Measurements from ENCODE around the gene PDXDC1. TPM values are rescaled to one million over a fixed set of nuclear protein-coding genes. Genes with fewer than 3 reads are reported as not detected.
"Not testable (repeated sequence)": the region's sequence is repeated elsewhere in the genome, so short reads cannot be mapped to it uniquely, and the experiment has no call there.

PDXDC1 gene
- total RNA-seq, 1 experiment from 2014 or later, result 75.9 TPM

DNA sequence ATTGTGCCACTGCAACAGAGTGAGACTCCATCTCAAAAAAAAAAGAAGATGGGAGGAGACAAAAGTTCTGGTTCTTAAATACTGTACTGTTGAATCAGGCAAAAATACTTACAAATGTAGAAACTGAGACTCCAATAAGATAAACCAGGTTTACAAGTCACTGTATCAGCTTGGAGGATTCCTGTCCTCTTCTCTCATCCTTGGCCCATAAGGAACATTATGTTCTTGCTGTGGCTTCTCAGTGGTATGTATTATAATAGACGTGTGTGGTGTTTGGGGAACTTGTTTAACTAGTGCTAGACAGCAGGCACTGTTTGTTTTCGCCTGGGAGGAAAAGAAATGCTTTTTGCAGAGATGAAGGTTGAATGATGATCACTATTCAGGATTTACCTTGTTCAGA, 7.7 kb downstream of the PDXDC1 start:
- not testable (repeated sequence) for H3K9me3 ChIP-seq (replicated peaks); H3K4me3 ChIP-seq; H3K27ac ChIP-seq; H3K4me1 ChIP-seq (replicated peaks); H3K36me3 ChIP-seq; DNase-seq (ENCODE audit: low read depth in 1 of 2, low spot score in 2 of 2); H3K27me3 ChIP-seq (replicated peaks)

DNA sequence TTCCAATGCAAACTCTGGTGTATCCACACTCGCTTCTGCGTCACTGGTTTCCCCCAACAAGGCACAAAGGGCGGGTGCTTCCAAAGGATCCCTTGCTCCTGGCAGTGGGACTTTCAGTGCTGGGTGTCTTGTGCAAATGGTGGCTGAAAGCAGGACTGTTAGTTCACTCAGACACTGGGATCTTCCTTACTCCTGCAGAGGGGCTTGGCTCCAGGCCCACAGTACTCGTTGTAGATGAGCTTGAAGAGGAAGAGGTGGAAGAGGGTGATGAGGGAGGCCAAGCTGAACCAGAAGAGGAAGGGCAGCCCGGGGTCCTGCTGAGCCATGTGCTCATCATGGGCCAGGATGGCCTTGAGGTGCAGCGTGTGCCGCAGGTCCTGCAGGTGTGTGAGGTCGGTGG, 13.3 kb downstream of the PDXDC1 start:
- H3K27ac ChIP-seq; DNase-seq (ENCODE audit: low read depth in 1 of 2, low spot score in 2 of 2); H3K27me3 ChIP-seq (replicated peaks); H3K4me1 ChIP-seq (replicated peaks); H3K4me3 ChIP-seq; H3K9me3 ChIP-seq (replicated peaks): not testable (repeated sequence)
- peaks cover 11% of the 10 kb centered on the region for H3K36me3 ChIP-seq

DNA sequence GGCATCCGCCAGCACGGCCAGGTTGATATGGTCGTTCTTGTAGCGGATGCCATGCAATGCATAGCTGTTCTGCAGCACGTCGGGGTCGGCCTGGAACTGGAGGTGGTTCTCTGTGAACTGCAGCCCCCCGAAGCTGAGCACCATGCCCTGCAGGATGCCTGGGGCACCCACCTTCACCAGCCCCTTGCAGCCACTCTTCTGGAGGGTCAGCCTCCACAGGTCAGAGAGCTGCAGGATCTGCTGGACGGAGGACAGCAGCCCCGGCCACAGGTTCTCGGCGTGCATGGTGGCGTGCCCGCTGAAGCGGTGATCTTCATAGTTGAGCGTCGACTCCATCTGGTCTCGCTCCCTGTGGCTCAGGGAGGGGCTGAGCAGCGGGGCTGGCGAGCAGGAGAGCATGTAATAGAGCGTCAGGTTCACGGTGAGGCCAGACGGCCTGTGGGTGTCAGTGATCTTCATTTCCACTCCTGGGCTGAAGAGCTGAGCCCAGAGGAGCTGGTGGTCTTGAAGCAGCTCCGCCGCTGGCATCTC, 13.9 kb downstream of the PDXDC1 start:
- H3K4me3 ChIP-seq; H3K9me3 ChIP-seq (replicated peaks); DNase-seq (ENCODE audit: low read depth in 1 of 2, low spot score in 2 of 2): not testable (repeated sequence)

DNA sequence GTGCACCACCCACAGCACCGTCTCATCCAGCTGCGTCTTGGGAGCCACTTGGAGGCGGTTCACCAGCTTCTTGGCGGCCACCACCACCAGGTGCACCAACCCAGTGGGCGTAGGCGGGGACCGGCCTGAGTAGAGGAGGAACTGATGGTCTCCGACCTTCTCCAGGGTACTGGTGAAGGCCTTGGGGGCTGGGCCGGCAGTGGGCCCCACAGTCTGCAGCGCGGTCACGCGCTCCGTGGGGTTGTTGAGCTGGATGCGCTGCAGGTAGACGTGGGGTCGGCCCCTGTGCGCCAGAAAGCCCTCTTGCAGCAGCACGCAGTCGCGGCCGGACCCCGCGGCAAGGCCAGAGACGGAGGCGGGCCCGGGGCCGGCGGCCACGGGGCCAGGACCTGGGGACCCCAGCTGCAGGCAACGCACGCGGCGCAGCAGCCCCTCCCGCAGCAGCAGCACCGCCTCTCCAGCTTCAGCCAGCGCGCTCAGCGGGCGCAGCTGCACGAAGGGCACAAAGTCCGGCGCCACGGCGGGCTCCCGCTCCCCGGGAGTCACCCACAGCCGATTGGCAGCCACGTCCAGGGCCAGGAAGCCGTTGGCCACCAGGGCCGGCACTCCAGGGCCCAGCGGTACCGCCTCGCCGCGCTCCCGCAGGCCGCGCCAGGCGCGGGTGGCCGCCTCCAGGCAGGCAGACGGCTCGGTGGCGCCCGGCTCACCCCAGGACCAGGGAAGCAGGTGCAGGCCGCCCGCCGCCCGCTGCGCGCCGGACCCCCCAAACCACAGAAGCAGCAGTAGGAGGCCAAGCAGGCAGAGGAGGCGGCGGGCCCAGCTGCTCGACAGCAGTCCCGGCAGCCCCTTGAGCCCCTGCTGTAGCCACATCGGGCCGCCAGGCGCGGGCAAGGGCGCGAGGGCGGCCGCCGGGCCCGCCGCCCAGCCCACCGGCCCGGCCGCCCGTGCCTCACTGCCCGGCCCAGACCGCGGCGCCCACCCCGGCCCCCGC, 14.8 kb downstream of the PDXDC1 start:
- not testable (repeated sequence) for DNase-seq (ENCODE audit: low read depth in 1 of 2, low spot score in 2 of 2)

More for the DNA sequence above, 13.9 kb downstream of the PDXDC1 start:
- peaks cover 11% of the 10 kb centered on the region for H3K36me3 ChIP-seq
- H3K27me3 ChIP-seq (replicated peaks); H3K4me1 ChIP-seq (replicated peaks); H3K27ac ChIP-seq: not testable (repeated sequence)

DNA sequence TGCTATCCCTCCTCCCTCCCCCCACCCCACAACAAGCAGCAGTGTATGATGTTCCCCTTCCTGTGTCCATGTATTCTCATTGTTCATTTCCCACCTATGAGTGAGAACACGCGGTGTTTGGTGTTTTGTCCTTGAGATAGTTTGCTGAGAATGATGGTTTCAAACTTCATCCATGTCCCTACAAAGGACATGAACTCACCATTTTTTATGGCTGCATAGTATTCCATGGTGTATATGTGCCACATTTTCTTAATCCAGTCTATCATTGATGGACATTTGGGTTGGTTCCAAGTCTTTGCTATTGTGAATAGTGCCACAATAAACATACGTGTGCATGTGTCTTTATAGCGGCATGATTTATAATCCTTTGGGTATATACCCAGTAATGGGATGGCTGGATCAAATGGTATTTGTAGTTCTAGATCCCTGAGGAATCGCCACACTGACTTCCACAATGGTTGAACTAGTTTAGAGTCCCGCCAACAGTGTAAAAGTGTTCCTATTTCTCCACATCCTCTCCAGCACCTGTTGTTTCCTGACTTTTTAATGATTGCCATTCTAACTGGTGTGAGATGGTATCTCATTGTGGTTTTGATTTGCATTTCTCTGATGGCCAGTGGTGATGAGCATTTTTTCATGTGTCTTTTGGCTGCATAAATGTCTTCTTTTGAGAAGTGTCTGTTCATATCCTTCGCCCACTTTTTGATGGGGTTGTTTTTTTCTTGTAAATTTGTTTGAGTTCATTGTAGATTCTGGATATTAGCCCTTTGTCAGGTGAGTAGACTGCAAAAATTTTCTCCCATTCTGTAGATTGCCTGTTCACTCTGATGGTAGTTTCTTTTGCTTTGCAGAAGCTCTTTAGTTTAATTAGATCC, 18.7 kb downstream of the PDXDC1 start:
- not testable (repeated sequence) for H3K9me3 ChIP-seq (replicated peaks); H3K27me3 ChIP-seq (replicated peaks); H3K4me3 ChIP-seq; H3K4me1 ChIP-seq (replicated peaks); H3K36me3 ChIP-seq; DNase-seq (ENCODE audit: low read depth in 1 of 2, low spot score in 2 of 2); H3K27ac ChIP-seq

More for the DNA sequence above, 14.8 kb downstream of the PDXDC1 start:
- not testable (repeated sequence) for H3K27me3 ChIP-seq (replicated peaks); H3K27ac ChIP-seq; H3K9me3 ChIP-seq (replicated peaks); H3K4me1 ChIP-seq (replicated peaks); H3K4me3 ChIP-seq
- peaks cover 11% of the 10 kb centered on the region for H3K36me3 ChIP-seq

DNA sequence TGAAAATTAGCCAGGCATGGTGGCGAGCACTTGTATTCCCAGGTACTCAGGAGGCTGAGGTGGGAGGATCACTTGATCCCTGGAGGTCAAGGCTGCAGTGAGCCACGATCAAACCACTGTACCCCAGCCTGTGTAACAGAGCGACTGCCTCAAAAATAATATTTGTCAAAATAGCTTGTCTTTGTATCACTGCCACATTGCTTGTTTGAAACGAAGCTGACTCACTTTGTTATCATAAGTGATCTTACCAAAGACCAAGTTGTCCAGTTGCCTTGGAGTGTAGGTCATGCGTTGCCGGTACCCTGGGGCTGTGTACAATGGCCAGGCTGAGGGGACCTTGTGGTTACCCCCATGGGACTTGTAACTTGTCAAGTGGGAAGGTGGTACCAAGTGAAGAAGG, 21.9 kb downstream of the PDXDC1 start:
- H3K4me3 ChIP-seq; H3K4me1 ChIP-seq (replicated peaks); H3K9me3 ChIP-seq (replicated peaks); H3K27ac ChIP-seq; H3K27me3 ChIP-seq (replicated peaks); DNase-seq (ENCODE audit: low read depth in 1 of 2, low spot score in 2 of 2): not testable (repeated sequence)
- H3K36me3 ChIP-seq, result peaks cover 11% of the 10 kb centered on the region; the same call in 1 of the 2 replicates

DNA sequence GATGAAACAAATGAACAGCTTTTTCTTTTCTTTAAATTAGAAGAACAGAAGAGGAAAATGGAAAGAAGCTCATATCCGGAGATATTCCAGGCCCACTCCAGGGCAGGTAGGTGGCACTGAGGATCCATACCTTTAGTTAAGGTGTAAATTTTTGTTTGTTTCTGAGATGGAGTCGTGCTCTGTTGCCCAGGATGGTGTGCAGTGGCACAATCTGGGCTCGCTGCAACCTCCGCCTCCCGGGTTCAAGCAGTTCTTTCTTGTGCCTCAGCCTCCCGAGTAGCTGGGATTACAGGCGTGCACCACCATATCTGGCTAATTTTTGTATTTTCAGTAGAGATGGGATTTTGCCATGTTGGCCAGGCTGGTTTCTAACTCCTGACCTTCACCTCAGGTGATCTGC, 23.5 kb downstream of the PDXDC1 start:
- not testable (repeated sequence) for H3K27ac ChIP-seq; H3K4me1 ChIP-seq (replicated peaks); DNase-seq (ENCODE audit: low read depth in 1 of 2, low spot score in 2 of 2); H3K9me3 ChIP-seq (replicated peaks); H3K27me3 ChIP-seq (replicated peaks); H3K4me3 ChIP-seq
- peaks cover 11% of the 10 kb centered on the region; the same call in 1 of the 2 replicates for H3K36me3 ChIP-seq

DNA sequence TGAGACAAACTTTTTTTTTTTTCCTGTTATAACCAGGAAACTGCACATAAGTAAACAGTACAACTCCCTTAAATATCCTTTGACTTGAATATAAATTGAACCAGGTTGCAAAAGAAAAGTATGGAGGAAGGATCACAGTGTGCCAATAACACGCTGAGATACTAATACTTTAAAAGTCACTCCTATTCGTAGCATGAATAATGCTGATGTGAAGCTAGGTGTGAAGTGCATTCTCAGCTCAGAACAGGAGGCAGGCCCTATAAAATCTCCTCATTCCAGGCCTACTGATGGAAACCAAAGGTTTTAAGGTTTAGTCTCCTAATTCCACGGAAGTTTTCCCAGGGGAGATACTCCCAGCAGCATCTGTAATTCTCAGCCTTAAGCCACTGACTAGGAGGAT, 25.0 kb downstream of the PDXDC1 start:
- not testable (repeated sequence) for H3K9me3 ChIP-seq (replicated peaks); DNase-seq (ENCODE audit: low read depth in 1 of 2, low spot score in 2 of 2); H3K27me3 ChIP-seq (replicated peaks); H3K4me1 ChIP-seq (replicated peaks); H3K4me3 ChIP-seq; H3K27ac ChIP-seq
- peaks cover 19% of the 10 kb centered on the region; the same call in 1 of the 2 replicates for H3K36me3 ChIP-seq

DNA sequence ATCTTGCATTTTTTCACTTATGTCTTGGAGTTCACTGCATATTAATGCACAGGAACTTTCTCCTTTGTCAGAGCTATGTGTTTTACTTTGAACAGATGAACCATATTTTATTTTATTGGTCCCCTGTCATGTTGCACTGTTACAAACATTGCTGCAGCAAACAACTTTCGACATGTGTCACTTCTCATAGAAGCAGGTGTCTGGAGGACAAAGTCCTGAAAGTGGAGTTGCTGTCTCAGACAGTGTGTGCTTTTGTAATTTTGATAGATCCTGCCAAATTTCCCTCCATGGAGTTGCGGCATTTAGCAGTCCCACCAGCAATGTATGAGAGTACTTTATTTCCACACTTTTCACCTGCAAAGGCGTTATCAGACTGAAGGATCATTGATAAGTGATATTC, 27.6 kb downstream of the PDXDC1 start:
- not testable (repeated sequence) for H3K9me3 ChIP-seq (replicated peaks); H3K27me3 ChIP-seq (replicated peaks); H3K4me1 ChIP-seq (replicated peaks); H3K27ac ChIP-seq; DNase-seq (ENCODE audit: low read depth in 1 of 2, low spot score in 2 of 2); H3K4me3 ChIP-seq
- H3K36me3 ChIP-seq, result peaks cover 19% of the 10 kb centered on the region

DNA sequence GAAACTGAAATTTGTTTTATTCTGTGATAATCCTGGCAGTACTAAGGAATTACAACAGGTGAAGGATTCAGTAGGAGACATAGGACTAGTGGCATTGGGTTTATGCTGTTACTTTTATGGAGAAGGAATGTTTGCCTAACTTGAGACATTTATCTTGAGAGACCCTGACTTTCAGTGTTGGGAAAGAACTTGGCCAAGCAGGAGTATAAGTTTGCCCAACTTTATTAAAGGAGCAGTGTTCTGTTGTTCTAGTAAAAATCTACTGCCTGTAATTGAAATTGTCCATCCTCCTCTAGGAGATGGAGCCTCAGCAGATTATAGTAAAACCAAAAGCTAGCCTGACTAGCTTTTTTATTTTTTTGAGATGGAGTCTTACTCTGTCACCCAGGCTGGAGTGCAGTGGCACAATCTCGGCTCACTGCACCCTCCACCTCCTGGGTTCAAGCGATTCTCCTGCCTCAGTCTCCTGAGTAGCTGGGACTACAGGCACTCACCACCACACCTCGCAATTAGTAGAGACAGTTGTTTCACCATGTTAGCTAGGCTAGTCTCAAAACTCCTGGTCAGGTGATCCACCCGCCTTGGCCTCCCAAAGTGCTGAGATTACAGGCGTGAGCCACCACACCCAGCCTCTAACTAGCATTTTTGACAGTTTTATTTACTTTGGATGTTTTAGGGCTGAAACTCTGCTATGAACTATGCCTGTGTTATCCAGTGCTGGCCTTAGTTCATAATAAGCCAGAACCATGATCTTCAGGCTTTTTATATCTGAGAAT, 30.7 kb downstream of the PDXDC1 start:
- peaks cover 22% of the 10 kb centered on the region for H3K36me3 ChIP-seq
- not testable (repeated sequence) for DNase-seq (ENCODE audit: low read depth in 1 of 2, low spot score in 2 of 2); H3K4me3 ChIP-seq; H3K27me3 ChIP-seq (replicated peaks); H3K9me3 ChIP-seq (replicated peaks); H3K4me1 ChIP-seq (replicated peaks); H3K27ac ChIP-seq

DNA sequence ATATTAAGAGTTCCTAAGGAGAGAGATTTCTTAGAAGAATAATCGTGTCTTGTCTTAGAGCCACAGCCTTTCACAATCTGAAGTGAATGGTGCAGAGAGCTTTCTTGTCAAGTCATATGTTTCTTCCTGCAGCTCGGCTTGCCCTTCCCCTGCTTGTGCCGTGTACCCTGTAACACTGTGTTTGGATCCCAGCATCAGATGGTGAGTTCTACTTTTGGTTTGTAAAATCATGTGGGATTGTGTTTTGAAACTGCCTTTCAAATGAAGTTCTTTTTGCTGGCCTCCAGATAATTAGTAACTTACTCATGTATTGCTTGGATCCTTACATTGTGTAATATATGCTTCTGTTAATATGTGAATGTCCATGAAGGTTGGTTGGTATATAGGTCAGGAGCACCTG, 33.8 kb downstream of the PDXDC1 start:
- DNase-seq (ENCODE audit: low read depth in 1 of 2, low spot score in 2 of 2), result not testable (repeated sequence)
- H3K36me3 ChIP-seq, result peaks cover 25% of the 10 kb centered on the region

DNA sequence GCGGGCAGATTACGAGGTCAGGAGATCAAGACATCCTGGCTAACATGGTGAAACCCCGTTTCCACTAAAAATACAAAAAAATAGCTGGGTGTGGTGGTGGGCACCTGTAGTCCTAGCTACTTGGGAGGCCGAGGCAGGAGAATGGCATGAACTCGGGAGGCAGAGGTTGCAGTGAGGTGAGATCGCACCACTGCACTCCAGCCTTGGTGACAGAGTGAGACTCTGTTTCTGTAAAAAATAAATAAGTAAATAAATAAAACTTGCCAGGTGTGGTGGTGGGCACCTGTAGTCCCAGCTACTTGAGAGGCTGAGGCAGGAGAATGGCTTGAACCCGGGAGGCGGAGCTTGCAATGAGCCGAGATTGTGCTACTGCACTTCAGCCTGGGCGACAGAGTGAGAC, 38.1 kb downstream of the PDXDC1 start:
- H3K36me3 ChIP-seq, result peaks cover 25% of the 10 kb centered on the region
- not testable (repeated sequence) for H3K27ac ChIP-seq; H3K9me3 ChIP-seq (replicated peaks); H3K4me3 ChIP-seq; H3K27me3 ChIP-seq (replicated peaks); DNase-seq (ENCODE audit: low read depth in 1 of 2, low spot score in 2 of 2)
- peaks cover 14% of the 10 kb centered on the region for H3K4me1 ChIP-seq (replicated peaks)

More for the DNA sequence above, 33.8 kb downstream of the PDXDC1 start:
- not testable (repeated sequence) for H3K27me3 ChIP-seq (replicated peaks); H3K4me1 ChIP-seq (replicated peaks); H3K27ac ChIP-seq; H3K4me3 ChIP-seq; H3K9me3 ChIP-seq (replicated peaks)

DNA sequence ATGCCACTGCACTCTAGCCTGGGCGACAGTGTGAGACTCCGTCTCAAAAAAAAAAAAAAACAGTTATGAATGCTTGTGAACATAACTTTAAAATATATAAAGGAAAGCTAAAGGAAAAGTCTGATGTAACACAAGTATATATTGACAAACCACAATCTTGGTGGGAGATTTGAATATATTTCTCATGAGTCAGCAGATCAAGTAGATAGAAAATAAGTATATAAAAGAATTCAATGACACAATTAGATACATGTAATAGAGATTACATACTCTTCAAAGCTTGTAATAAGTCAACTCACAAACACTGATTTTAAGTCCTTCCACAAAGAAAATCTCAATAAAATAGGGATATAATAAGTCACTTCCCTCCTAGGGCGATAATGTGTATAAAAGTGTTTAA, 40.8 kb downstream of the PDXDC1 start:
- H3K27me3 ChIP-seq (replicated peaks); H3K9me3 ChIP-seq (replicated peaks); H3K27ac ChIP-seq; DNase-seq (ENCODE audit: low read depth in 1 of 2, low spot score in 2 of 2); H3K4me3 ChIP-seq: not testable (repeated sequence)
- peaks cover 14% of the 10 kb centered on the region for H3K4me1 ChIP-seq (replicated peaks)
- peaks cover 25% of the 10 kb centered on the region for H3K36me3 ChIP-seq
